ENCODE measurements around the gene CAPN6.

DNA sequence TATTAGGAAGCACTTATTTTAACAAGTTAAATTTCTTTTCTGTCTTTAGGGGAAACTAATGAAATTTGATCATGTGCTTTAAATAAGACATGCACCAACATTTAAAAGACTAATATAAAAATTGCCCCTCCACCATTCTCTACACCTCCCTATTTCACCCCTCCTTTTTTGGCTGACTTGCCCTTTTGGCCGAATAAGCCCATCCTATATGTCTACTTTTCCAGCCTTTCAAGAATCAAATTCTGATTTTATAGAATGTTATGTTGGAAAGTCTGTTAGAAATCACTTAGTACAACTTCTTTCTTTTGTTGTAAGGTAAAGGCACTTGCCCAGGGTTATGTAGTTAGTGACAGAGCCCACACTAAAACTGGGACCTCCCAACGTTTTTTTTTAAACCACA is 1.8 kb downstream of the CAPN6 start:
- TF ChIP-seq, protein P1, sequence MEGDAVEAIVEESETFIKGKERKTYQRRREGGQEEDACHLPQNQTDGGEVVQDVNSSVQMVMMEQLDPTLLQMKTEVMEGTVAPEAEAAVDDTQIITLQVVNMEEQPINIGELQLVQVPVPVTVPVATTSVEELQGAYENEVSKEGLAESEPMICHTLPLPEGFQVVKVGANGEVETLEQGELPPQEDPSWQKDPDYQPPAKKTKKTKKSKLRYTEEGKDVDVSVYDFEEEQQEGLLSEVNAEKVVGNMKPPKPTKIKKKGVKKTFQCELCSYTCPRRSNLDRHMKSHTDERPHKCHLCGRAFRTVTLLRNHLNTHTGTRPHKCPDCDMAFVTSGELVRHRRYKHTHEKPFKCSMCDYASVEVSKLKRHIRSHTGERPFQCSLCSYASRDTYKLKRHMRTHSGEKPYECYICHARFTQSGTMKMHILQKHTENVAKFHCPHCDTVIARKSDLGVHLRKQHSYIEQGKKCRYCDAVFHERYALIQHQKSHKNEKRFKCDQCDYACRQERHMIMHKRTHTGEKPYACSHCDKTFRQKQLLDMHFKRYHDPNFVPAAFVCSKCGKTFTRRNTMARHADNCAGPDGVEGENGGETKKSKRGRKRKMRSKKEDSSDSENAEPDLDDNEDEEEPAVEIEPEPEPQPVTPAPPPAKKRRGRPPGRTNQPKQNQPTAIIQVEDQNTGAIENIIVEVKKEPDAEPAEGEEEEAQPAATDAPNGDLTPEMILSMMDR (IDR thresholded peaks at IDR 0.05) = no peak
- TF ChIP-seq POLR2A (IDR thresholded peaks at IDR 0.05) = no peak
